HCT116 (cell line): ENCODE results near the gene ADCY2.

Experiments
- ATF3 ChIP-seq: IDR thresholded peaks from 2 replicates; pipeline ENCODE4 v1.6.1; 2012
- CEBPB ChIP-seq: IDR thresholded peaks from 2 replicates; pipeline ENCODE4 v1.6.1; 2012; ENCODE audit warnings: low read depth
- CTCF ChIP-seq, 3 experiments: fragments of 200-600 bp in 1 of 3; sonication (generic) in 1 of 3; IDR thresholded peaks in 2 of 3; conservative IDR thresholded peaks in 1 of 3; 2 replicates each; pipeline ENCODE4 v1.5.1; 2012 to 2017; ENCODE audit warnings: low read depth in 2 of 3, low read length in 2 of 3, antibody characterized with exemption in 1 of 3, borderline replicate concordance in 1 of 3, control low read depth in 1 of 3, mild to moderate bottlenecking in 1 of 3, mixed read lengths in 1 of 3, mixed run types in 1 of 3, moderate library complexity in 1 of 3; ENCODE audit not compliant: insufficient read depth in 1 of 3
- EGR1 ChIP-seq: IDR thresholded peaks from 2 replicates; pipeline ENCODE4 v1.6.1; 2012; ENCODE audit warnings: low read depth
- EZH2 ChIP-seq: fragments of 200-600 bp; sonication (generic); IDR thresholded peaks from 2 replicates; pipeline ENCODE4 v1.6.1; 2017; ENCODE audit warnings: antibody characterized with exemption, mixed run types
- EZH2phosphoT487 ChIP-seq: fragments of 200-600 bp; IDR thresholded peaks from 2 replicates; pipeline ENCODE4 v1.6.1; 2018; ENCODE audit warnings: antibody characterized with exemption, borderline replicate concordance
- POLR2A ChIP-seq: IDR thresholded peaks from 2 replicates; pipeline ENCODE4 v1.7.0; 2011; ENCODE audit warnings: borderline replicate concordance; ENCODE audit not compliant: insufficient read depth, insufficient read length; ENCODE audit errors: extremely low read depth
- POLR2AphosphoS5 ChIP-seq: IDR thresholded peaks from 2 replicates; pipeline ENCODE4 v1.6.1; 2011; ENCODE audit warnings: mild to moderate bottlenecking, low read depth, low read length, moderate library complexity
- RAD21 ChIP-seq: IDR thresholded peaks from 2 replicates; pipeline ENCODE4 v1.6.1; 2012; ENCODE audit warnings: low read depth, mild to moderate bottlenecking
- REST ChIP-seq: IDR thresholded peaks from 2 replicates; pipeline ENCODE4 v1.6.1; 2012; ENCODE audit warnings: low read depth
- YY1 ChIP-seq: IDR thresholded peaks from 2 replicates; pipeline ENCODE4 v1.6.1; 2011; ENCODE audit warnings: low read length, low read depth, moderate library complexity, mild to moderate bottlenecking; ENCODE audit not compliant: insufficient replicate concordance; ENCODE audit errors: extremely low read depth

- TF ChIP-seq CEBPB (no peak), YY1 (no peak), CTCF (IDR thresholded peaks at IDR 0.05 in 2 of 3, conservative IDR thresholded peaks at IDR 0.05 in 1 of 3; ENCODE audit: borderline replicate concordance in 1 of 3, insufficient read depth in 1 of 3, low read depth in 2 of 3, low read length in 2 of 3) (no peak), POLR2A (no peak), EZH2phosphoT487 (no peak), EGR1 (no peak), EZH2 (no peak), REST (no peak), RAD21 (no peak), POLR2AphosphoS5 (no peak), ATF3 (no peak)
Observed at GRCh38 chr5:7848296-7848695, 452.4 kb downstream of the ADCY2 start.
